Stimulated activated CD4-positive, alpha-beta T cell treated with anti-CD3 and anti-CD28 coated beads, TNF-alpha, amount 100 ng/mL, for 1 hour (primary cell): ENCODE measurements around the gene ABHD13.

Experiments used
- DNase-seq, 3 donors: peaks; one replicate each; pipeline ENCODE4 v3.0.0-alpha.2; 2020; ENCODE audit warnings: low read depth in 3 of 3, low spot score in 1 of 3

Gene ABHD13

DNA sequence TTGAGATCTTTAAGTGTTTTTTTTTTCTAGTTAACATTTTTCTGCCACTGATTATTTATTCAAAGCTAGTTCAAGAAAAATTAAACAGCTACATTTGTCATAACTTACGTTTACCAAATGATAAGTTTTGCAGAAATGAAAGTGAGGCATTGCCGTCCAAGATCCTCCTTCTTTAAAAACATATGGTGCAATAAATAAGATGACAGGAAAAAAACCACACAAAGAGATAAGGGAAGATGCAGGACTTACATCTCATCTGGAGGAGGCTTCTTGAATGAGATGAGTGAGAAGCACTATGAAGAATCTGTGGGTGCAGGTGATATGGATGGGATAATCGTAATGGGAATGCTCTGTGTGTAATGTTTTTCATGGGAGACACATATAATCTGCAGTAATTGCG, 63.7 kb downstream of the ABHD13 start:
- DNase-seq, result no peak

DNA sequence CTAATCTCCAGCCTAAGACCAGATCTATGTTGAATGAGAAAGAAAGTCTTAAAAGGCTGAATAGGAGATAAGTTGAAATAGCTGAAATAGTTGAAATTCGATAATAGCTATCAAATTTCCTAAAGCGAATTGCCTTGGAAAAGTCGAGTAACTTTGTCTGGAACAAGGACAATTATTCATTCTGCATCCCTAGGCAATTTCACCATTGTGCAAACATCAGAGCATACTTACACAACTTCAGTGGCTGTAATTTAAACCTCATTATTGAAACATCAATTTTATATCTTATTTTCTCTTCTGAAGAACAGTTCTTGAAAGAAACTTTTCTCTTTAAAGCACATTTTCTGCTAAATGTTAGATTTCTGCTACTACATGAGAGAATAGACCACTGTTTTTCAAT, 64.9 kb downstream of the ABHD13 start:
- DNase-seq, result no peak
